Dedifferentiated amniotic fluid mesenchymal stem cell (primary cell): Measurements from ENCODE around the gene PGAP3.

Experiments used
- DNase-seq: peaks from one replicate; pipeline ENCODE4 v3.0.0-alpha.2; 2016; ENCODE audit errors: extremely low spot score

The PGAP3 gene

DNA sequence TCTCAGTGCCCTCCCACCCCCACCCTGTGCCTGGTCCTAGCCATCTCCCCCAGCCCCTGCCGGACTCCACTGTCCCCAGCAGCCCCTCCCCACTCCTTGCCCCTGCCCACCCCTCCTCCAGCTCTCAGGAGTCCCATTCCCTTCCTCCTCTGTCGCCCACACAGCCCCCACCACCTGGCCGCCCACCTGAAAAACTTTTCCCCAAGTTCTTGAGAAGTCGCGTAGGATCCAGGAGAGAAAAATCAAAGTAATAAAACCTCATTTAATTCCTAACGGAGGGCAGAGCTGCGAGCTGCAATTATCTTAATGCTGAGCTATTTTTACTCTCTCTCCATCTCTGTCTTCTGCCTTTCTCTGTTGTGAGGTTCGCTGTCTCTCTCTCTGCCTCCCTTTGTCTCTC is 63.5 kb downstream of the PGAP3 start:
- no peak for DNase-seq

DNA sequence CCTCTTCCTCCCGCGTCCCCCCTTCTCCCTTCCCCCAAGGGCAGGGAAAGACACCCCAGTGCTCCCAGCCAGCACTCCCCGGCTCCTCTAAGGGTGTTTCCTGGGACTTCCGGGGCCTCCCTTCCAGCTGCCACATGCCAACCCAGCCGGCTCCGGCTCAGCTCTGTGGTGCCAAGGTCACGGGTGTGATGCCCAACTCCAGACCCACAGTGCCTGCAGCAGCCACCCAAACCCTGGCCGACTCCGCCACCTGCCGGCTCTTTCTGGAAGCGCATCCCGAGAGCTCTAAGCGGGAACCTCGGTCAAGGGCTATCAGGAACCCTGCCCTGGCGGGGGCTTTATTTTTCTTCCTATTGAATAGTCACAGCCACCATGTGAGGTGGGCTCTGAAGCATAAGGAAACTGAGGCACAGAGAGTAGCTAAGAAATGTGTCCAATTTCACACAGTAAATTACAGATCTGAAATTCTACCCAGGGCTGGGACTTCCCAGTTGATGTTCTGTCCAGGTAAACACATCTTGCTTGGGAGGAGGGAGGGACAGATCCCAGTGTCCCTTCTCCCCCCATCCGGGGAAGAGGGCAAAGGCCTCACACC is 64.4 kb downstream of the PGAP3 start:
- peak; percentile 74 for DNase-seq

DNA sequence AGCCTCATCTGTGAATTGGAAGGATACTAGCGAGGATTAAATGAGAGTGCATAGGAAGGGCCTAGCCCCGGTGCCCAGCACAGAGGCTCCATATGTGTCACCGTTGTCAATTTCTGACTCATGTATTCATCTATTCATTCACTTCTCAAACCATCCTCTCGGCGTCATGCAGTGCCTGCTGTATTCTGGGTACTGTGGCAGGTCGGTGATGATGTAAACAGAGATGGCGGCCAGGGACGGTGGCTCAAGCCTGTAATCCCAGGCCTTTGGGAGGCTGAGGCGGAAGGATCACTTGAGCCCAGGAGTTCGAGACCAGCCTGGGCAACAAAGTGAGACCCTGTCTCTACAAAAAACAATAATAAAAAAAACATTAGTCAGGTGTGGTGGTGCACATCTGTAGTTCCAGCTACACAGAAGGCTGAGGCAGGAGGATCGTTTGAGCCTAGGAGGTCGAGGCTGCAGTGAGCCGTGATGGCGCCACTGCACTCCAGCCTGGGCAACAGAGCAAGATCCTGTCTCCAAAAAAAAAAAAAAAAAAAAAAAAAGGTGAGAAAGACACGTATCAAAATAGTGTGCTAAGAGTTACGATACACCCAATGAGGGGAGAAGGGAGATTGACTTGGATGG is 65.4 kb downstream of the PGAP3 start:
- no peak for DNase-seq

DNA sequence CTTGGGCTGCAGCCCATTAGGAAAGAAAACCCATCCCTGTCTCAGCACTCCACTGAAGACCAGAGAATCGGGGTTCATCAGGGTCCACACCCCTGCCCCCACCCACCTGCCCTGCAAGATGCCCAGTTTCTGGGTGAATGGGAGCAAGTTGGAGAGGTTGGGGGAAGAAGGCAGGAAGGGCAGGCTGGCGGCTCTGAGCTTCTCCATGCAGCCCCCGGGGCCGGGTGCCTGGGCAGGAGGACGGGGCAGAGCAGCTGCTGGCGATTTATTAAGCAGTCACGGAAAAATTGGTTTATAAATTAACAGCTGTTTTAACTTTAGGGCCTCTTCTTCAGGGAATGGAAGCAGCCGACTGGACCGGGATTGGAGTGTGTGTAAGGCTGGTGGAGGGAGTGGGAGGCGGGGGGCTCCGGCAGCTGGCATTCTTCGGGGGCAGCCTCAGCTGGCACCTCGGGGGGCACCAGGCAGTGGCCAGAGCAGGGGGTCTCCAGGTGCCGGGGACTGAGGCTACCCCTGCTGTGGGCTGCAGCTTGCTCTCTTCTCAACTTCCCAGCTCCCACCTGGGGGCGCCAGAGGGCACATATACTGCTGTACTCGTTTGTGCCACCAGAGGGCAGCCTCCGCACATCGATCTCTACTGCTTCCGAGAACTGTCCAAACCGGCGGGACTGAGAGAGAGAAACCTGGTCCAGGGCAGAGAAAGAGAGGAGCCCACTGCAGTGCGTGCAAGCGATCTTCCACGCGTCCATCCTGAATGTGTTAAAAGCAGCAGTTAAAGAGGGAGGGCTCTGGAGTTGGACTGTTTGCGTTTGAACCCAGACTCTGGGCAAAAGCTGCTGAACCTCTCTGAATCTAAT is 66.1 kb downstream of the PGAP3 start:
- peak; percentile 70 for DNase-seq
